ENCODE measurements around the gene ITPRIPL2.

Gene ITPRIPL2

DNA sequence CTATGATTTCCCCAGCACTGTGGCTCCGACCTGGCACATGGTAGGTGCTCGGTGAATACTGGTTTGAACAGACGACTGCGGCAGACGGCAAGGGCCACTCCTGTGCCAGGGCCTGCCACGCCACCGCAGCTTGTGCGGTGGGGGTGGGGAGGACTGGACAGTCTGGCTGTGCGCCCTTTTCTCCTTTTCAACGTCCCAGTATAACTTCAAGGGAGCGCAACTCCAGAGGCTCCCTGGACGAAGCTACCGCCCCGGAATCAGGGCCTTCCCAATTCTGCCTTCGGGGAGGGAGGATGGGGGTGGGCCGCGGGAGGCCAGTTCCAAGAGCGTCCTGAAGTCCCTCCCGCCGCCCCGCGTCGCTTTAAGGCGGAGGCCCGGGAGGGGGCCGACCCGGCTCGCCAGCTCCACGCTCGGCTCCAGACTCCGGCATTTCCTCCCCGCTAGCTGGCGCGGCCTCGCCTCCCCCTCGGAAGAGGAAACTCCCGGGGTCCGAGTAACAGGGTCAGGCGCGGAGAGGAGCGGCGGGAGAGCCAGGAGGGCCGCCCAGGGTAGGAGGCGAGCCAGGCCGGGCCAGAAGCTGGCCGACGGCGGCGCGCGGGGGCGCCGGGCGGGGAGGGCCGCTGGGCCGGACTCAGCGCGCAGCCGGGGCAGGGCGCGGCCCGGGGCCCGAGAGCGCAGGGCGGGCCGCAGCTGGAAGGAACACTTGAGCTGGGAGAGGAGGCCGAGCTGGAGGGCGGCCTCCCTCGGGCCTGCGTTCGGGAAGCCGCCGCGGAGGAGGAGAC lies at the start of gene ITPRIPL2:
ITPRIPL2 (plus strand) TSS at position 388 of the 782 bp plus-strand sequence. CDS start 498 bp downstream, outside the sequence.
- Mint-ChIP-seq H3K27me3 (peaks cover 69% of the 10 kb centered on the region), H3K4me3 (peak within 1 kb of the TSS; percentile 40), H3K9me3 (no peaks in the 10 kb centered on the region), H3K27ac (no peak within 1 kb of the TSS), H3K4me1 (peaks cover 7% of the 10 kb centered on the region), H3K36me3 (no peaks in the 10 kb centered on the region)
- no peak for DNase-seq
- CTCF ChIA-PET, result interaction anchor here (1.0 kb wide), 1 partner anchor 18 kb away, joined by 4 read pairs; no protein-coding TSS in a partner anchor

DNA sequence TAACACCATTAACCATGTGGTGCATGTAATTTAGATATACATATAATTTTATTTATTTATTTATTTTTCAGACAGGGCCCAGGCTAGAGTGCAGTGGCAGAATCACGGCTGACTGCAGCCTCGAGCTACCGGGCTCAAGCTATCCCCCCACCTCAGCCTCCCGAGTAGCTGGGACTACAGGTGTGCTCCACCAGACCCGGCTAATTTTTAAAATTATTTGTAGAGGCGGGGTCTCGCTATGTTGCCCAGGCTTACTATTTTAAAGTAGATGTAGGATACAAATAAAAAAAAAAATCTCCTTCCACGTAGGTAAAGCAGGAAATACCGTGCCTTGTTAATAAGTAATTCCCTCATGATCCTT lies 46.8 kb upstream of the ITPRIPL2 start:
- CTCF ChIA-PET, result interaction anchor here (1.0 kb wide), 1 partner anchor 84 kb away, joined by 3 read pairs; no protein-coding TSS in a partner anchor
- peaks cover 22% of the 10 kb centered on the region for H3K4me1 Mint-ChIP-seq
- peak overlapping the region; percentile 99 for H3K27ac Mint-ChIP-seq
- no peaks in the 10 kb centered on the region for H3K36me3 Mint-ChIP-seq
- H3K27me3 Mint-ChIP-seq, result peaks cover 3% of the 10 kb centered on the region
- H3K9me3 Mint-ChIP-seq, result no peaks in the 10 kb centered on the region
- H3K4me3 Mint-ChIP-seq, result peak overlapping the region; percentile 89
- DNase-seq, result no peak

DNA sequence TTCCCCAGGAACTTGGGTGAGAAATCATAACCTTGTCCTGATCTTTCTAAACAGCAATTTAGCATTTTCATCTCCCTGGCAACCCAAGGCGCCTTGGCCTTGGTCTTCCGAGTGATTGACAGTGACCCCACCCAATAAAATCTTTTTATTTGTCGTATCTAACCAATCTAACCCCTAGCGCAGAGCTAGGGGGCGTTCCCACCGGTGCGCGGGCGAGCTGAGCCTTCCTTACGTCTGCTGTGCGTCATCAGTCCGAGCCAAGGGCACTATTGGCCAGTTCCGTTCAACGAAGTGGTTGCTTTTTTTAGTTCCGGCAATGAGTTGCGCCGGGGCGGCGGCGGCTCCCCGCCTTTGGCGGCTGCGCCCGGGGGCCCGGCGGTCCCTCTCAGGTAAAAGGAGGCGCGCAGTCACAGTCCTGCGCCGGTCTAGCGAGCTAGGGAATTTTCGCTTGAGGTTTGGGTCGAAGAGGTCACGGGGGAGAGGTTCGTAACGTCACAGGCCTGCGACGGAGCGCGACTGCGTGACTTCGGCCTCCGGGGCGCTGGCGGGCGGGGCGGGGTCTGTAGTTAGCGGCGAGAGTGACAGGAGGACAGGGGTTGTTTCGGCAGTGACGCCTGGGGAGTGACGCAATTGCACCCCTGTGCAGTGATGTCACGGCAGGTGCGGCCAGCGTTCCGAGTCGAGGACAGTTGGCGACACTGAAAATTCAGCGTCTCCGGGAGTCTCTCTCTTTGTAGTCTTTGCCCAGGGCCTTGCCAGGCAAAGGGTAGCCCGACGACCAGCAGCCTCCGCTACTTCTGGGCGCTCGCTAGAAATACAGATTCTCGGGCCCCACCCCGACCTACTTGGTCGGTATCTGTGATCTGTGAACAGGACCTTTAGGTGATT lies 46.2 kb upstream of the ITPRIPL2 start, which contains the start of gene COQ7:
COQ7 (plus strand) TSS at position 266 of the 888 bp plus-strand sequence; CDS start at position 317, 51 bp downstream.
- CTCF ChIA-PET, result interaction anchor here (1.0 kb wide), 1 partner anchor 84 kb away, joined by 3 read pairs; no protein-coding TSS in a partner anchor
- Mint-ChIP-seq H3K4me3 (peak within 1 kb of the TSS; percentile 89), H3K27me3 (peaks cover 3% of the 10 kb centered on the region), H3K4me1 (peaks cover 22% of the 10 kb centered on the region), H3K36me3 (peaks cover 2% of the 10 kb centered on the region), H3K9me3 (no peaks in the 10 kb centered on the region), H3K27ac (peak within 1 kb of the TSS; percentile 99)
- DNase-seq, result peak; percentile 99

GRCh38 chr16:19068237-19068815 lies 45.4 kb upstream of the ITPRIPL2 start:
- H3K9me3 Mint-ChIP-seq, result no peaks in the 10 kb centered on the region
- H3K27me3 Mint-ChIP-seq, result peaks cover under 1% of the 10 kb centered on the region
- peak overlapping the region; percentile 99 for H3K27ac Mint-ChIP-seq
- peaks cover 2% of the 10 kb centered on the region for H3K36me3 Mint-ChIP-seq
- DNase-seq, result no peak
- H3K4me3 Mint-ChIP-seq, result peak overlapping the region; percentile 89
- H3K4me1 Mint-ChIP-seq, result peaks cover 22% of the 10 kb centered on the region
- CTCF ChIA-PET, result no interaction called here

DNA sequence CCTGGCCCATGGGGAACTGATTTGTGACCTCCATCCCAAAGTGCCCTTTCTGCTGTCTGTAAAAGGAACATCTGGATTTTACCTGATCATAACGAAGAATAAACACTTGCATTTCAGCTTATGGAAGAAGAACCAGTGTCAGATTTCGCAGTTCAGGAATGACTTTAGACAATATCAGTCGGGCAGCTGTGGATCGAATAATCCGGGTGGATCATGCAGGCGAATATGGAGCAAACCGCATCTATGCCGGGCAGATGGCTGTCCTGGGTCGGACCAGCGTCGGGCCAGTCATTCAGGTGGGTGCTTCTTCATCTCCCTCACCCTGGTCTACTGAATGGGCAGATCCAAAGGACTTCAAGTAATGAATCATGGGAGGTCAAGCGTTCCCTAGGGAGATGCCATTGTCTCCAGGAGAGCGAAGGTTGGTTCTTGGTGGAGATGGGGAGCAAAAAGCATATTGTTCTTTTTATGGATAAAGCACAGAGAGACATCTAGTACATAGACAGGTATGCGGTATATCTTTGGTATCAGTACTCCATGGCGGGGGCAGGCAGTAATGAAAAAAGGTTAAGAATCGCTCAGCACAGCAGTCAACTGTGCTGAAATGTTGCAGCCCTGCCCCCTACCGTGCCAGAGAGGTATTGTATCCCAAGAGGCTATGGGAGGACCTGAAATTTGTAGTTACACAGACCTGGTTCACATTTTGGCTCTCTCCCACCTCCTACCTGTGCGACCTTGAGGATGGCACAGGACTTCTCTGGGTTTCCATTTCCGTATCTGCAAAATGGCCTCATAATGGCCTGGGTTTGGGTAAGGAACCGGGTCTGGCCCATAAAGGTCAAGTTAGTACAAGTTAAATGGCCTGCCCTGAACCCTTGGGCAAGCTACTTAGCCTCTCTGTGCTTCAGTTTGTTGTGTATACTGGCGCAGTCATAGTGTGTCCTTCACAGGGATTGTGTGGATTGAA lies 41.7 kb upstream of the ITPRIPL2 start:
- Mint-ChIP-seq H3K36me3 (peaks cover 10% of the 10 kb centered on the region), H3K4me3 (no peak overlapping the region), H3K4me1 (peaks cover 17% of the 10 kb centered on the region), H3K27ac (peak overlapping the region; percentile 50), H3K27me3 (no peaks in the 10 kb centered on the region), H3K9me3 (no peaks in the 10 kb centered on the region)
- DNase-seq, result peak; percentile 74
- CTCF ChIA-PET, result interaction anchor here (0.7 to 2.8 kb wide), 5 partner anchors 22 to 289 kb away, joined by 3 to 14 read pairs (median 4); partner anchors contain the start of gene TMC7

DNA sequence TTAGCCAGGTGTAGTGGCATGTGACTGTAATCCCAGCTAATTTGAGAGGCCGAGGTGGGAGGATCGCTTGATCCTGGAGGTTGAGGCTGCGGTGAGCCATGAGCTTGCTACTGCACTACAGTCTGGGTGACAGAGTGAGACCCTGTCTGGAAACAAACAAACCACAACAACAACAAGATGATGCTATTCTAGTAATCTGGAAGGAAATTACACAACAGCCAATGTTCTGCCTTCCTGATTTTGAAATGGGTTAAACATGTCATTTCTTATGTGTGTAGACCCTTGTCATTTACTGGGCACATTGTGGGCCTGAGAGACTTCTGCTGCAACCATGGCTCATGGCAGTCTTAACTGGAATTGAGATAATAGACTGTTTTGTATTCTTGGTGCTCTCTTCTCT lies 40.4 kb upstream of the ITPRIPL2 start:
- CTCF ChIA-PET, result interaction anchor here (0.9 to 2.8 kb wide), 3 partner anchors 21 to 290 kb away, joined by 3 to 14 read pairs (median 4); partner anchors contain the start of gene TMC7
- peaks cover 13% of the 10 kb centered on the region for H3K36me3 Mint-ChIP-seq
- H3K27ac Mint-ChIP-seq, result no peak overlapping the region
- H3K4me3 Mint-ChIP-seq, result no peak overlapping the region
- peaks cover 8% of the 10 kb centered on the region for H3K4me1 Mint-ChIP-seq
- no peaks in the 10 kb centered on the region for H3K9me3 Mint-ChIP-seq
- DNase-seq, result no peak
- no peaks in the 10 kb centered on the region for H3K27me3 Mint-ChIP-seq

DNA sequence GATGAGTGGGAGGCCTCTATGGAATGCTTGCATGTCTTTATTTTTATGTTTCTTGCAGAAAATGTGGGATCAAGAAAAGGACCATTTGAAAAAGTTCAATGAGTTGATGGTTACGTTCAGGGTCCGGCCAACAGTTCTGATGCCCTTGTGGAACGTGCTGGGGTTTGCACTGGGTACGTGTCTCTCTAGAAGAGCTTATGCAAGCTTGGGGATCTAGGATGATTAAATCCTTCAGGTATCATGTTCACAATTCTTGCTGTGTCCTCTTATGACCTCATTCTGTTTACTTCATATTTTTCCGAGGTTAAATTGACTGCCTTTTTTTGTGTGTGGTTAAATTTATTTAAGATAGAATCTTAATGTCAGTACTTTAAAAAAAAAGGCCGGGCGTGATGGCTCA lies 39.9 kb upstream of the ITPRIPL2 start:
- Mint-ChIP-seq H3K27me3 (no peaks in the 10 kb centered on the region), H3K9me3 (no peaks in the 10 kb centered on the region), H3K36me3 (peaks cover 17% of the 10 kb centered on the region), H3K4me1 (peaks cover 5% of the 10 kb centered on the region), H3K27ac (no peak overlapping the region), H3K4me3 (no peak overlapping the region)
- DNase-seq, result no peak
- CTCF ChIA-PET, result interaction anchor here (2.8 kb wide), 1 partner anchor 90 kb away, joined by 14 read pairs; the partner anchor contains the start of gene TMC7

DNA sequence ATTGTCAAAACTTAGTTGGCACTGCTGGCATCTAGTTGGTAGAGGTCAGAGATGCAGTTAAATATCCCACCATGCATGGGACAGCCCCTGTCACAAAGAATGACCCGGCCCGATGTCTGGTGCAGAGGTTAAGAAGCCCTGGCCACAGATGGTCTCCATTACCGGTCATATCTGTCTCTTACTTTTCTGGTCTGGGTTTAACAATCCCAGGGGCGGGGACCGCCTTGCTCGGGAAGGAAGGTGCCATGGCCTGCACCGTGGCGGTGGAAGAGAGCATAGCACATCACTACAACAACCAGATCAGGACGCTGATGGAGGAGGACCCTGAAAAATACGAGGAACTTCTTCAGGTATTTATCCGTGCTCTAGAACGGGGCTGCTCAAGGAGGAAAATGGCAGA lies 38.3 kb upstream of the ITPRIPL2 start:
- no peaks in the 10 kb centered on the region for H3K9me3 Mint-ChIP-seq
- no peak overlapping the region for H3K27ac Mint-ChIP-seq
- H3K4me3 Mint-ChIP-seq, result no peak overlapping the region
- H3K27me3 Mint-ChIP-seq, result no peaks in the 10 kb centered on the region
- CTCF ChIA-PET, result interaction anchor here (0.9 kb wide), 1 partner anchor 10 kb away, joined by 3 read pairs; no protein-coding TSS in a partner anchor
- peaks cover 25% of the 10 kb centered on the region for H3K36me3 Mint-ChIP-seq
- DNase-seq, result no peak
- no peaks in the 10 kb centered on the region for H3K4me1 Mint-ChIP-seq

DNA sequence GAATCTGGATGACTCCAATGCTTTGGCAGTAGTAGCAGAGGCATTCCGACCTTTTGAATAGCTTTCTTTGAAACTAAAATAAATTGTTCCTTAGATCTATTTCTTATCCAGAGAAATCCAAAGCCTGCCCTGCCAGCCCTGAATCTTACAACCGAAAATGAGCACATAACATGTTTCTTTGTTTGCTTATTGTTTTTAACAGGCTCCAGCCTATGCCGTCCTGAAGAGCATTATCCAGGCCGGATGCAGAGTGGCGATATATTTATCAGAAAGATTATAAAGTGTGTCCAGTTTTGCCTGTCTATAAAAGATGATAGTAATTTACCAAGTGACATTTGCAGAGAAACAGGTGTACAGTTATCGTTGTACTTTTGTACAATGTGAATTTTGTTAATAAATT lies 35.9 kb upstream of the ITPRIPL2 start:
- CTCF ChIA-PET, result interaction anchor here (0.7 to 1.3 kb wide), 2 partner anchors 8 to 101 kb away, joined by 3 read pairs; no protein-coding TSS in a partner anchor
- no peak overlapping the region for H3K27ac Mint-ChIP-seq
- H3K36me3 Mint-ChIP-seq, result peaks cover 34% of the 10 kb centered on the region
- no peak for DNase-seq
- H3K4me1 Mint-ChIP-seq, result no peaks in the 10 kb centered on the region
- H3K4me3 Mint-ChIP-seq, result no peak overlapping the region
- no peaks in the 10 kb centered on the region for H3K27me3 Mint-ChIP-seq
- H3K9me3 Mint-ChIP-seq, result no peaks in the 10 kb centered on the region

- H3K4me3 Mint-ChIP-seq, result no peak overlapping the region
- H3K4me1 Mint-ChIP-seq, result peaks cover 6% of the 10 kb centered on the region
- peaks cover 21% of the 10 kb centered on the region for H3K36me3 Mint-ChIP-seq
- CTCF ChIA-PET, result interaction anchor here (4.4 kb wide), 1 partner anchor 96 kb away, joined by 76 read pairs; no protein-coding TSS in a partner anchor
- H3K27ac Mint-ChIP-seq, result no peak overlapping the region
- no peaks in the 10 kb centered on the region for H3K9me3 Mint-ChIP-seq
- DNase-seq, result no peak
- peaks cover 31% of the 10 kb centered on the region for H3K27me3 Mint-ChIP-seq
These were observed 30.1 kb upstream of the ITPRIPL2 start for GRCh38 chr16:19083670-19084069.

GRCh38 chr16:19084139-19084538 lies 29.6 kb upstream of the ITPRIPL2 start:
- Mint-ChIP-seq H3K36me3 (peaks cover 17% of the 10 kb centered on the region), H3K4me1 (peaks cover 6% of the 10 kb centered on the region), H3K9me3 (no peaks in the 10 kb centered on the region), H3K27ac (no peak overlapping the region), H3K27me3 (peaks cover 31% of the 10 kb centered on the region), H3K4me3 (no peak overlapping the region)
- DNase-seq, result no peak
- CTCF ChIA-PET, result interaction anchor here (3.3 to 4.6 kb wide), 3 partner anchors 11 to 419 kb away, joined by 11 to 76 read pairs (median 29); no protein-coding TSS in a partner anchor

GRCh38 chr16:19084879-19085278 lies 28.9 kb upstream of the ITPRIPL2 start:
- no peak overlapping the region for H3K27ac Mint-ChIP-seq
- H3K4me3 Mint-ChIP-seq, result no peak overlapping the region
- no peak for DNase-seq
- peaks cover 13% of the 10 kb centered on the region for H3K36me3 Mint-ChIP-seq
- peaks cover 6% of the 10 kb centered on the region for H3K4me1 Mint-ChIP-seq
- no peaks in the 10 kb centered on the region for H3K9me3 Mint-ChIP-seq
- CTCF ChIA-PET, result interaction anchor here (1.5 to 4.6 kb wide), 5 partner anchors 10 to 418 kb away, joined by 3 to 76 read pairs (median 11); no protein-coding TSS in a partner anchor
- peaks cover 38% of the 10 kb centered on the region for H3K27me3 Mint-ChIP-seq
